GM19043 (cell line): ENCODE measurements around the gene TMPRSS7.

ENCODE experiments used
- ATAC-seq: cut with Tn5 transposase; IDR thresholded peaks from one replicate; pipeline ENCODE4 v1.9.1; 2021; ENCODE audit warnings: low read depth; ENCODE audit not compliant: unreplicated experiment

TMPRSS7 gene

GRCh38 chr3:112034436-112034835 lies at the start of gene TMPRSS7:
TSS of gene TMPRSS7 (plus strand) at chr3:112034736. CDS start at chr3:112034846, 110 bp downstream.
- ATAC-seq: no peak

- no peak for ATAC-seq
Observed at GRCh38 chr3:111986800-111987199, 47.7 kb upstream of the TMPRSS7 start.

- ATAC-seq: peak; percentile 91
Observed at GRCh38 chr3:111989061-111989678, 45.4 kb upstream of the TMPRSS7 start.

GRCh38 chr3:111993038-111993437 lies 41.5 kb upstream of the TMPRSS7 start:
- no peak for ATAC-seq

- no peak for ATAC-seq
Observed at GRCh38 chr3:111998636-111999483, 35.7 kb upstream of the TMPRSS7 start, which contains the start of gene TAGLN3. TSS of gene TAGLN3 (plus strand) at chr3:111998922. CDS start at chr3:111999423, 501 bp downstream.

- no peak for ATAC-seq
Observed at GRCh38 chr3:111999484-112000324, 34.8 kb upstream of the TMPRSS7 start.

GRCh38 chr3:112000367-112000771 lies 34.2 kb upstream of the TMPRSS7 start:
- no peak for ATAC-seq

- ATAC-seq: no peak
Observed at GRCh38 chr3:112000966-112001365, 33.6 kb upstream of the TMPRSS7 start.

- no peak for ATAC-seq
Observed at GRCh38 chr3:112001526-112001925, 33.0 kb upstream of the TMPRSS7 start.

- ATAC-seq: no peak
Observed at GRCh38 chr3:112002096-112002971, 32.2 kb upstream of the TMPRSS7 start.

- no peak for ATAC-seq
Observed at GRCh38 chr3:112003321-112004080, 31.0 kb upstream of the TMPRSS7 start.

GRCh38 chr3:112004187-112004586 lies 30.3 kb upstream of the TMPRSS7 start:
- no peak for ATAC-seq

GRCh38 chr3:112004669-112005068 lies 29.9 kb upstream of the TMPRSS7 start:
- ATAC-seq: no peak

- no peak for ATAC-seq
Observed at GRCh38 chr3:112005091-112005672, 29.4 kb upstream of the TMPRSS7 start.

GRCh38 chr3:112007633-112008032 lies 26.9 kb upstream of the TMPRSS7 start:
- ATAC-seq: no peak

- ATAC-seq: no peak
Observed at GRCh38 chr3:112009670-112010069, 24.9 kb upstream of the TMPRSS7 start.

GRCh38 chr3:112010636-112011035 lies 23.9 kb upstream of the TMPRSS7 start:
- no peak for ATAC-seq

GRCh38 chr3:112011376-112011940 lies 23.1 kb upstream of the TMPRSS7 start:
- no peak for ATAC-seq
